Measurements from ENCODE around the gene KDM2B.

DNA sequence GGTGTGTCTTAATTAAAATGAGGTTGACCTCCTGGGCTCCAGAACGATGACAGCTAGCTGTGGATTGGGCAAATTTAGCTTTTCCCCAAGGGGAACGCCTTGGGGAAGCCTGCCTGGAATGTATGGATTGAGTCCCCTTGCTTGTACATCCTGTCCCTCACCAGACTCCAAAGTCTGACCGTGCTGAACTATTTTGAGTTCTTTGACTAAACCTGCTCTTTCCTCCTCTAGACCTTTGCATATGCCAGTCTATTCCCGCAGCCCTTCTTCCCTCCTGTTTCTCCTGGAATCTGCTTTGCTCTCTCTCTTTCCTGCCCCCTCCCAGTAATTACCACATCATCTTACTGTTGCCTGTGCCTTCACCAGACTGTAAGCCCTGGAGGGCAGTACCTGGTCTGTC is 11.5 kb upstream of the KDM2B start:
- TF ChIP-seq GATA3 (IDR thresholded peaks at IDR 0.05; ENCODE audit: low read depth, low read length) (no peak), GATA2 (IDR thresholded peaks at IDR 0.05; ENCODE audit: low read depth, low read length) (no peak)

Data from SH-SY5Y (cell line).